Myometrial cell (primary cell): ENCODE results near the gene TM4SF5. TPM values are rescaled to one million over a fixed set of nuclear protein-coding genes. Genes with fewer than 3 reads are reported as not detected.

ENCODE experiments used
- total RNA-seq: library from RNA; depleted of rRNA; stranded (reverse); fragments of >200 nt; gene quantifications from 2 replicates; pipeline ENCODE4 v1.2.3, GENCODE V29; 2015

TM4SF5 gene, protein sequence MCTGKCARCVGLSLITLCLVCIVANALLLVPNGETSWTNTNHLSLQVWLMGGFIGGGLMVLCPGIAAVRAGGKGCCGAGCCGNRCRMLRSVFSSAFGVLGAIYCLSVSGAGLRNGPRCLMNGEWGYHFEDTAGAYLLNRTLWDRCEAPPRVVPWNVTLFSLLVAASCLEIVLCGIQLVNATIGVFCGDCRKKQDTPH
- not detected in 2 replicates for total RNA-seq

DNA sequence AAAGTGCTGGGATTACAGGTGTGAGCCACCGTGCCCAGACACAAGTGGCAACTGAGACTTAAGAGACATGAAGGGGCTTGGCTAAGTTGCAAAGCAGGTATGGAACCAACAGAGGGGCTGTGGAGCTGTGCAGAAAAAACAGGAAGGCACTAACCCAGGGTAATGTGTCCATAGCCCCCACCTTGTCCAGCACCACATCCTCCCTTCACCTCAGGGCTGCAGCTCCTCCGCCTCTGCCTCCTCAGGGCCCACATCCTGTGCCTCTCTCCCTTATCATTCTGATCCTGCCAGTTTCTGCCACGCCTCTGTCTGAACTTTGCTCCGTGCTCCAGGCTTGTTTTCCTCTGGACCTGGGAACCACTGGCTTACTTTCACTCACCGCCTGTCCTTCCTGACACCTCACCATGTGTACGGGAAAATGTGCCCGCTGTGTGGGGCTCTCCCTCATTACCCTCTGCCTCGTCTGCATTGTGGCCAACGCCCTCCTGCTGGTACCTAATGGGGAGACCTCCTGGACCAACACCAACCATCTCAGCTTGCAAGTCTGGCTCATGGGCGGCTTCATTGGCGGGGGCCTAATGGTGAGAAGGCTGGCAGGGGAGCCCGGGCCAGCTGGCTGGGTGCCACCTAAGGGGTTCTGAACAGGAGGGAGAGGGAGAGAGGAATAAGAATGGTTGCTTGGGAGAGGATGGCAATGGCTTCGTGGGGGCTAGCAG, at the start of gene TM4SF5:
TM4SF5 (plus strand) TSS at position 368 of the 716 bp plus-strand sequence; CDS start at position 405, 37 bp downstream.

GRCh38 chr17:4739122-4740024, 32.3 kb upstream of the TM4SF5 start, which contains the start of the genes CXCL16 and ZMYND15:
CXCL16 (minus strand) TSS chr17:4739928; CDS start chr17:4739339, 589 bp downstream.
ZMYND15 (plus strand) TSS chr17:4739833; CDS start chr17:4740549, 716 bp downstream.

GRCh38 chr17:4786106-4786511, 14.4 kb downstream of the TM4SF5 start, which contains the start of gene VMO1:
VMO1 (minus strand) TSS chr17:4786364; CDS start chr17:4786352, 12 bp downstream.

GRCh38 chr17:4788807-4789700, 17.4 kb downstream of the TM4SF5 start, which contains the start of gene GLTPD2:
GLTPD2 (plus strand) TSS chr17:4788964; CDS start chr17:4789012, 48 bp downstream.

DNA sequence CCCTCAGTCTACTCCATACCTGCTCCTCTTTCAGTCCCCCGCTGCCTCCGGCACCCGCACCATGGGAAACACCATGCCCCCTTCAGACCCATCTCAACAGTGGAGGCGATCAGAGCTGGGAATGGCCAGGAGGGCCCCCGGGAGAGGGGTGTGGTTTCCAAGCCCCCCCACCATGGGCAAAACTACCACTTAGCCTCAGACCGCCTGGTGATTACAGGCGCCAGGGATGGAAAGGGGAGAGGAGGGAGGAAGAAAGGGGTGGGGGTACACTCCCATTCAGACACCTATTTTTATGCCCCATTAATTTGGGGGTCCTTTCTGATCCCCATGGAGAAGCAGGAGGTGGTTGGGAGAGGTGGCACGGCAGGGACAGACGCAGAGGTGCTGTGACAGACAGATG, 30.5 kb downstream of the TM4SF5 start, which contains the start of gene C17orf114:
C17orf114 (minus strand) TSS at position 101 of the 400 bp plus-strand sequence.

DNA sequence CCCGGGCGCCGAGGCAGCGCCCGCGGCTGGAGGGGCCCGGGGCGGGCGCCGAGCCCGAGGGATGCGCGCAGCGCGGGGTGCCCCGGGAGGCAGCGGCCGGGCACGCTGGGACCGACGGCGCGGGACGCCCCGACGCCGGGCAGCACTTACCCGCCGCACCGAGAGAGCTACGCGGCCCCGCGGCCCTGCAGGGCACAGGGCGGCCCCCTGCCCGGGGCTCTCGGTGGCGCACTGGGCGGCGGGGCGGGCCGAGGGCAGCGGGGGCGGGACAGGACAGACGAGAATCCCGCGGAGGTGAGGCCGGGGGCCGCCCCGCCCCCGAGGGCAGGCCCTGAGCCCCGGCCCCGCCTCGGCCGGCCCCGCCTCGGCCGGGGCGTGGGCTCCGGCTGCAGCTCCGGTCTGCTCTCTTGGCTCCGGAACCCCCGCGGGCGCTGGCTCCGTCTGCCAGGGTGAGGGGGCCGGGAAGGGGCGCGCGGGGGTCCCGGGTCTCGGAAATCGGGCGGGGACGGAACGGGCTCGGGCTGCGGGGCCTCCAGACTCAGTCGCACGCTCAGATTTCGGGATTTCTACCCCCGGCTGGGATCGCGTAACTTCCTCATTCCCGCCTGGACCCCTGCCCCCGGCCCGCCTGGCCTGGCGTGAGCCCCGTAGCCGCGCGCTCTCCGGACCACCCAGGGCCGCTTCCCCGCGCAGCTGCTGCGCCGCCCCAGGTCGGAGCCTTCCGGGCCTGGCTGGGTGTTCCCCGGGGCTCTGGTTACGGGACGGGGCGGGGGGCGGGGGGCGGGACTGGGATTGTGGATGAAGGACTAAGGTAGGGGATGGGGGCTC, 35.3 kb downstream of the TM4SF5 start, which contains the start of gene PLD2:
PLD2 (plus strand) TSS at position 376 of the 828 bp plus-strand sequence. CDS start 621 bp downstream, outside the sequence.

Other genes with a start within 250 kb of the TM4SF5 start
- gene MYBBP1A, start 216.5 kb upstream of the TM4SF5 start, total RNA-seq = 61.7 and 62.7 TPM in 2 replicates
- not detected in 2 replicates for gene GGT6, start 211.3 kb upstream of the TM4SF5 start, total RNA-seq
- gene SMTNL2, start 187.4 kb upstream of the TM4SF5 start, total RNA-seq = not detected in 2 replicates
- not detected in 2 replicates for gene ALOX15, start 130.2 kb upstream of the TM4SF5 start, total RNA-seq
- 22.5 and 25.9 TPM in 2 replicates for gene PELP1, start 67.7 kb upstream of the TM4SF5 start, total RNA-seq
- gene ARRB2, start 61.3 kb upstream of the TM4SF5 start, total RNA-seq = 12.9 and 14.4 TPM in 2 replicates
- gene MED11, start 40.5 kb upstream of the TM4SF5 start, total RNA-seq = 31.5 and 34.9 TPM in 2 replicates
- gene ZMYND15, start 32.1 kb upstream of the TM4SF5 start, total RNA-seq = 0.29 TPM in 1 of 2 replicates, not detected in the other
- 1.2 and 1.7 TPM in 2 replicates for gene CXCL16, start 32.0 kb upstream of the TM4SF5 start, total RNA-seq
- not detected in 2 replicates for gene VMO1, start 14.5 kb downstream of the TM4SF5 start, total RNA-seq
- gene GLTPD2, start 17.1 kb downstream of the TM4SF5 start, total RNA-seq = not detected in 2 replicates
- 350 and 452 TPM in 2 replicates for gene PSMB6, start 24.3 kb downstream of the TM4SF5 start, total RNA-seq
- 19.8 and 28.3 TPM in 2 replicates for gene PLD2, start 35.3 kb downstream of the TM4SF5 start, total RNA-seq
- 22.2 and 26.2 TPM in 2 replicates for gene MINK1, start 61.5 kb downstream of the TM4SF5 start, total RNA-seq
- gene C17orf107, start 127.7 kb downstream of the TM4SF5 start, total RNA-seq = 4.3 and 5.7 TPM in 2 replicates
- gene CHRNE, start 131.2 kb downstream of the TM4SF5 start, total RNA-seq = 0.35 and 0.86 TPM in 2 replicates
- not detected in 2 replicates for gene GP1BA, start 160.4 kb downstream of the TM4SF5 start, total RNA-seq
- 61.9 and 65.2 TPM in 2 replicates for gene SLC25A11, start 168.2 kb downstream of the TM4SF5 start, total RNA-seq
- 64.3 and 64.5 TPM in 2 replicates for gene RNF167, start 168.4 kb downstream of the TM4SF5 start, total RNA-seq
- 1,248 and 1,319 TPM in 2 replicates for gene PFN1, start 176.6 kb downstream of the TM4SF5 start, total RNA-seq
- 3.4 TPM in 1 of 2 replicates, not detected in the other for gene ENO3, start 179.2 kb downstream of the TM4SF5 start, total RNA-seq
- 60.0 and 64.9 TPM in 2 replicates for gene SPAG7, start 195.9 kb downstream of the TM4SF5 start, total RNA-seq
- gene CAMTA2, start 215.8 kb downstream of the TM4SF5 start, total RNA-seq = 15.6 and 36.6 TPM in 2 replicates
- under 0.01 and 0.53 TPM in 2 replicates for gene INCA1, start 225.6 kb downstream of the TM4SF5 start, total RNA-seq
- gene KIF1C, start 226.1 kb downstream of the TM4SF5 start, total RNA-seq = 49.3 and 54.8 TPM in 2 replicates